ENCODE results near the gene EARS2. TPM values are rescaled to one million over a fixed set of nuclear protein-coding genes. Genes with fewer than 3 reads are reported as not detected.
A peak's percentile ranks its signal among the peaks of the same experiment; 100 is the strongest.

Gene EARS2
- total and polyA plus RNA-seq, 9 of the 15 experiments (the other 6 are each of a cell fraction or from before 2014, with no cell fraction given), result 17.6 to 58.6 (median 36.3) TPM

- no peak for TF ChIP-seq DEAF1 (CRISPR knock-in tag; IDR thresholded peaks at IDR 0.05)
- no peak for TF ChIP-seq ZNF785 (CRISPR knock-in tag; IDR thresholded peaks at IDR 0.05)
- peak; percentile 96 to 98 for TF ChIP-seq KDM1A (IDR thresholded peaks at IDR 0.05)
- peak; percentile 79 to 82 for TF ChIP-seq NRF1 (conservative IDR thresholded peaks at IDR 0.05 in 1 of 2, IDR thresholded peaks at IDR 0.05 in 1 of 2)
- no peak for TF ChIP-seq NCOA6 (IDR thresholded peaks at IDR 0.05)
- no peak for TF ChIP-seq MAFK (IDR thresholded peaks at IDR 0.05; ENCODE audit: low read length)
- no peak for TF ChIP-seq SNIP1 (IDR thresholded peaks at IDR 0.05; ENCODE audit: low read depth)
- TF ChIP-seq ZNF175 (CRISPR knock-in tag; IDR thresholded peaks at IDR 0.05; ENCODE audit: low read depth), result no peak
- no peak for TF ChIP-seq PHF21A (IDR thresholded peaks at IDR 0.05; ENCODE audit: borderline replicate concordance, low read depth)
- TF ChIP-seq ZNF699 (CRISPR knock-in tag; IDR thresholded peaks at IDR 0.05; ENCODE audit: insufficient replicate concordance), result no peak
- TF ChIP-seq CEBPG (CRISPR knock-in tag; IDR thresholded peaks at IDR 0.05), result no peak
- no peak for TF ChIP-seq CEBPG (tag; conservative IDR thresholded peaks at IDR 0.05 in 1 of 2, IDR thresholded peaks at IDR 0.05 in 1 of 2)
- no peak for TF ChIP-seq PRMT5 (CRISPR knock-in tag; IDR thresholded peaks at IDR 0.05)
- TF ChIP-seq SETDB1 (IDR thresholded peaks at IDR 0.05; ENCODE audit: low read length), result no peak
- peak; percentile 48 for TF ChIP-seq RBM22 (IDR thresholded peaks at IDR 0.05; ENCODE audit: low read depth, low read length, poor library complexity, severe bottlenecking)
- no peak for TF ChIP-seq PTTG1 (tag; IDR thresholded peaks at IDR 0.05; ENCODE audit: low read depth)
- TF ChIP-seq XRCC3 (IDR thresholded peaks at IDR 0.05), result no peak
- TF ChIP-seq MCM3 (IDR thresholded peaks at IDR 0.05), result no peak
- TF ChIP-seq HDAC6 (IDR thresholded peaks at IDR 0.05; ENCODE audit: low read depth, low read length), result no peak
- TF ChIP-seq BCLAF1 (IDR thresholded peaks at IDR 0.05; ENCODE audit: borderline replicate concordance in 1 of 2, control insufficient read depth in 1 of 2, low read depth in 2 of 2, low read length in 1 of 2), result 0 out of 4 replicates have a peak, but pooled peaks of 1 of the 2 experiments have one; percentile 15
- no peak for TF ChIP-seq TFE3 (CRISPR knock-in tag; IDR thresholded peaks at IDR 0.05)
- TF ChIP-seq NFIC (IDR thresholded peaks at IDR 0.05), result peak; percentile 16
Measured at GRCh38 chr16:23556881-23557778, at the start of gene EARS2, which contains the start of gene UBFD1 (continued).
